GM11168 (cell line): Measurements from ENCODE around the gene LDB2.

Source experiments
- in situ Hi-C: fragments of 300-500 bp; cut with MboI; formaldehyde crosslinking; loops from one replicate; pipeline ENCODE4 v1.12.0; 2022; ENCODE audit warnings: low sequenced_read_pairs; ENCODE audit not compliant: unreplicated experiment

LDB2 gene

DNA sequence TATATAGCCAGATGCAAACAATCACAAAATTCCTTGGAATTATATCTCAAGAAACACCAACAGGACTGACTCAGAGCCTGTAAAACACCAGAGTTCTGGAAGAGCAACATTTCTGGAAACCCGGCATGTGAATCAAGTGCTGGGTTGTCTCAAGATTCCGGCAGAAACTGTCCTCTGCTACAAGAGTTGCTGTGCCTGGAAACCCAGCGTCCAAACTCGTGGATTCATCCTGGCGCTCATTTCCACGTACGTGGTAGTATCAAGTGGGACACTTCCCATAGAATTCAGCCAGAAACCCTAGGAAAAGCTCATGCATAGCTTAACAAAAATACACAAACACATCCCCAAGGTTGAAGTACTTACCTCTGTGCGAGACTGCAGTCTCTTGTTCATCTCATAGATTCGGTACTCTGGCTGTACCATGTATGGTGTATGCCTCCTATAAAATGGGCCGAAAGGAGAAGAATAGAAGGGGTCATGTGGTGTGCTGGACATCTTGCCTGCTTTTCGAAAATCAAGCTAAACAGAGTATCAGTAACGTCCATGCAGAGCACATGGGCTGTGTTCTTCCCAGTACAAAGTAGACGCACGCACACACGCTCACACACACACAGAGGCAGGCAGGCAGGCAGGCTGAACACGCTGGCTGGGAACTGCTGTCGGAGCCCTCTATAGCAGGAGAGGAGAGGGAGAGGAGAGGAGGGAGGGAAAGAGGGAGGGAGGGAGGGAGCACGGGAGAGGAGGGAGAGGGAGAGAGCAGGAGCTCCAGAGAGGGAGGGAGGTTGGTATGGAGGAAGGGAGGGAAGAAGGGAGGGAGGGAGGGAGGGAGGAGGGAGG, at the start of gene LDB2:
LDB2 (minus strand) TSS at position 655 of the 837 bp plus-strand sequence.
- in situ Hi-C loops = no loop called here

DNA sequence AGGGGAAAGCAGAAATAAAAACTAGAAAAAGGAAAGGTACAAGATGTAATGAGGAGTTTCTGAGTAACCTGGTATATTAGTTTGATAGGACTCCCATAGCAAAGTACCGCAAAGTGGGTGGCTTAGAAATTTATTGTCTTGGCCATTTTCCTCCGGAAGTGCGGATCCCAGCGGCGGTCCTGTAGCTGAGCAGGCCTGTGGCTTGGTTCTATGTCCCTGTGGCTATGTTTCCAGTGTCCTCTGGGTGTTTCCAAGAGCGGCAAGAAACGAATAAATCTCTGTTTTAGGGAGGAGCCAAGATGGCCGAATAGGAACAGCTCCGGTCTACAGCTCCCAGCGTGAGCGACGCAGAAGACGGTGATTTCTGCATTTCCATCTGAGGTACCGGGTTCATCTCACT, 44.0 kb upstream of the LDB2 start:
- in situ Hi-C loops = no loop called here

DNA sequence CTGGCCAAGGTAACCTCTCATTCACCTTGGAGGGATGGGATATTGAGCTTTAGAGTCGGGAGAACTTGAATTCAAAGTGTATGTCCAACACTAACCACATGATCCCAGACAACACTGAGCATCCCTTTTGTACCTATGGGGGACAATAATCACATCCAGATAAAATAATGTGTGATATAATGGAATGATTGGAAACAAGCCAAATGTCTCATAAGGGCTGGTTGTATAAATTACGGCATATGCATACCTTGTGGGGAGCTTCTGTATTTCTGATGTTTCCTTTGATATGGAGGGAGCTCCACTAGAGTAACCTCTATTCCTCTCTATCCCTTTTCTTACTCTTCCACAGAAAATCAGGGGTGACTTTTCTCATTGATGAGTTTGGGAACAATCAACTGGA, 40.7 kb upstream of the LDB2 start:
- in situ Hi-C loops = no loop called here

DNA sequence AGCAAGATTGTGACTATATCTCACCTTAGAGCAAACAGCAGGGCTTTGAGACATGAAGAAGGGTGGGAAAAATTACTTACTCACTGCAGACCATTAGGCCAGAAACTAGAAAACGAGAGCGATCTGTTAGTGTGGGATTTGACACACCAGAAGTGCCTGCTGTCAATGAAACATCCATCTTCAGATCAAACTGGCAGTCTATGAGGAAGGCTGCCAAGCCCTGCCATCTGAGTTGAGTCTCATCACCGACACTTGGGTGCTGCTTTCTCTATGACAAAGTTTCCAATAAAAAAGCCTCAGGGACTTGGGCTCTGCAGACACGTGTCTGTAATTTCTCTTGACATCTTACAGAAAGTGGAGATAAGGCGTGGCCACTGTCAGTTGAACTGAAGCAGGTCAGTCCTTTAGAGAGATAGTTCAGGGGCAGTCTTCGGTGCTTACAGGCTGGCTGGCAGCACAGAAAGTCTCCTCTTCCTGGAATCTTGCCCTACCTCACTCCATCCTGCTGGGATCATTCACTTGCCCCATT, 40.1 kb upstream of the LDB2 start:
- in situ Hi-C loops = no loop called here

DNA sequence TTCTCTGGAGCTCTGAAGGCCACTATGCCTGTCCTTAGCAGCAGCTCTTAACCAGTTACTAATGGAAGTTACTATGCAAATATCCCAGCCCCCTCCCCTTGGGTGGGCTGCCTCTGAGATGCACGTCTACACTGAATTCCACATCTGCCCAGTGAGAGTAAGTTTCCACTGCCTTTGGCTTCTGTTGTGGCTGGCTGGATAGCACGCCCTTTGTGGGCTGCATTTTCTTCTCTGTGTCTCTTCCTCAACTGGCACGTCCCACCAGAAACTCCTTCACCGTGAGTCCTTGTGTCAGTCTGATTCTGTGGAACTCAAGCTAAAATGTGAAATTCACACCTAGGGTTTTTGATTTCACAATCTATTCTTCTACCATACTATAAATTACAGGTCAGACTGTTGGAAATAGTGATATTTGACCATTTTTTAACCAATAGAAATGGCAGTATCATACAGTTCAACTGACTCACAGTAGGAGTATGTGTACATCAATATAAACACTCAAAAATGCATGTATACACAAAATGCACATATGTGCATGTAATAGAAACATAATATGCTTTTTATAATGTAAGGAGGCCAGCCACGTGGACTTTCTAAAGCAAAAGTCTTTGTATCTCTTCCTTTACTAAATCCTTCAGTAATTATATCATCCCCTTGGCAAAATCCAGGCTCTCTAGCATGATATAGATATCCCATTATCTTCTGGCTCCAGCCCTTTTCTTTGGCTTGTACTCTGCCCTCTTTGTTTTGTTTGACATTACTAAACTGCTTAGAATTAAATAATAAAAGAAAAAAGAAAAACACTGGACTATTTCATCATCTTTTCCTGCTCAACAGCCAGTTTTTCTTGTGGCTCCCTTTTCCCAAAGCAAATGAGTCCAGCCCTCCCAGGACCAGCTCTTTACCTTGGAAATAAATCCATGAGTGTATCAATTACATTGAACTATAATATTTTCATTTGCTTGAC, 33.2 kb upstream of the LDB2 start:
- in situ Hi-C loops = no loop called here

DNA sequence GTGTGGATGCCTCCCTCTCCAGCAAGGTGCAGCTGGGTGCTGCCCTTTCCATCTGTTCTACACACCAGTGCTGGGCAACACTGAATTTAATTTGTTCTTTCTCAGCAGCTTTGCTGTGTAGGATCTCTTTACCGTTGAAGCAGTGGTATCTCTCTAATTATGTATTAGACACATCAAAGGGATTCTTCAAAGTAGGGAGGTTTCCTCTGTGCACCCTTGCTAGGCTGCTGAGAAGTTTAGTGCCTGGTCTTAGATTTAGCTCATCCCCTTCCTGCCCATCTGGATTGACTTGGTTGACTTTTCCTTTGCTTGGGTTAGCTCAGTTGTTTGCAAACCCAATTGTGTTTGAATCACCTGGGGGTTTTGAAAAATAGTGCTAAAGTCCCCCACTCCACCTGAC, 27.8 kb upstream of the LDB2 start:
- in situ Hi-C loops = no loop called here

DNA sequence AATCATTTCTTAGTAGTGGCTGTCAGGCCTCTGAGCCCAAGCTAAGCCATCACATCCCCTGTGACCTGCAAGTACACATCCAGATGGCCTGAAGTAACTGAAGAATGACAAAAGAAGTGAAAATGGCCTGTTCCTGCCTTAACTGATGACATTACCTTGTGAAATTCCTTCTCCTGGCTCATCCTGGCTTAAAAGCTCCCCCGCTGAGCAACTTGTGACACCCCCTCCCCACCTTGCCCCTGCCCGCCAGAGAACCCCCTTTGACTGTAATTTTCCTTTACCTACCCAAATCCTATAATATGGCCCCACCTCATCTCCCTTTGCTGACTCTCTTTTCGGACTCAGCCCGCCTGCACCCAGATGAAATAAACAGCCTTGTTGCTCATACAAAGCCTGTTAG, 20.3 kb upstream of the LDB2 start:
- in situ Hi-C loops = loop anchor here (10.0 kb wide), 1 partner anchor 416 kb away; no protein-coding TSS in a partner anchor

DNA sequence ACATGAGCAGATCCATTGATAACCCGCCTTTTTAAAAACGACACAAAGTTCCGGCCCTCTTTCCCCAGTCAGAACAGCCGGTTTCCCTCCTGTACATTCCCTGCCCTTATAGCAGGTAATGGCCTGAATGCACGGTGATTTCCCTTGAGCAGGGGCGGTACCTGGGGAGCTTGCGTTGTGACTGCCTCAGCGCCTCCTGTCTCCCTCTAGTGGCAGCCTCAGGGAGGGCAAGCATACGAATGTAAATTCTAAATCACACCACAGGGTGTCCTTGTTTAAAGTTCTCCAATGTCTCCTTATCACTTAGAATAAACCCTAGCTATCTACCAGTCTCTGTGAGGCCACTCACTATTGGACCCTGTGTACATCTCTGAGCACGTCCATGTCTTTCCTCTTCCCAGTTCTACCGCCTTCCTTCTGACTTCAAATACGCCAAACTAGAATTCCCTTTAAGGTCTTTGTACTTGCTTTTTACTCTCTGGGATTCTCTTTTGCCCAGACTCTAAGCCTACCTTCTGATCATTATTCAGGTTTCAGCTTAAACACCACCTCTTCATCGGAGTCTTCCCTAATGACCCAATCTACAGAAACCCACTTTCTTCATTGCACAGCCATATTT, 18.4 kb upstream of the LDB2 start:
- in situ Hi-C loops = loop anchor here (10.0 kb wide), 1 partner anchor 418 kb away; no protein-coding TSS in a partner anchor

DNA sequence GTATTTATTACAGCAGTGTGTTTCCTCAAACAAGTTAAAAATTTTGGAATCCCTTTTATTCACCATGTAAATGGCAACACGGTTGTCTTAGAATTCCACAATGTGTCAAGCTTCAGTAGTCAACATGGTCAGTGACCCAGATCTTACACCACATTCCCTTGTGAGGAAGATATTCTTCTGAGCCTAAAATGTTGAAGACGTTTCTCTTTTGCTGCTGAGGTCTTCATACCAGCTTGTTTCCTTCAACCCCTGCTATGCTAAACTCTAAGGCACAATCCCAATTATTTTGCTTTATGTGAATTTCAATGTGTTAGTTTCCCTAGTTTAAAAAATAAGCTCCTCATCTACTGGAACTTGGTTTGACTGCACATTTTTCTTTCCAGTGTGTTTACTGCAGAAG, 17.6 kb upstream of the LDB2 start:
- in situ Hi-C loops = loop anchor here (10.0 kb wide), 1 partner anchor 419 kb away; no protein-coding TSS in a partner anchor

DNA sequence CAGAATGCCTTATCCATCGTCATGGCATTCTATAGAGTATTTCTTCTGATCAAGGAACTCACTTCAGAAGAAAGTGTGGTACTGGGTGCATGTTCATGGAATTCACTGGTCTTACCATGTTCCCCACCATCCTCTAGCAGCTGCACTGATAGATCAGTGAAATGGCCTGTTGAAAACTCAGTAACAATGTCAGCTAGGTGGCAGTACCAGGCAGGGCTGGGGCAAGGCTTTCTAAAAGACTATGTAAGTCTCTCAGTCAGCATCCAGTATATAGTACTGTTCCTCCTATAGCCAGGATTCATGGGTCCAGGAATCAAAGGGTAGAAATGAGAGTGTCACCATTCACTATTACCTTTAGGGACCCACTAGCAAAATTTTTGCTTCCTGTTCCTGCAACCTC, 15.8 kb upstream of the LDB2 start:
- in situ Hi-C loops = loop anchor here (10.0 kb wide), 1 partner anchor 421 kb away; no protein-coding TSS in a partner anchor

DNA sequence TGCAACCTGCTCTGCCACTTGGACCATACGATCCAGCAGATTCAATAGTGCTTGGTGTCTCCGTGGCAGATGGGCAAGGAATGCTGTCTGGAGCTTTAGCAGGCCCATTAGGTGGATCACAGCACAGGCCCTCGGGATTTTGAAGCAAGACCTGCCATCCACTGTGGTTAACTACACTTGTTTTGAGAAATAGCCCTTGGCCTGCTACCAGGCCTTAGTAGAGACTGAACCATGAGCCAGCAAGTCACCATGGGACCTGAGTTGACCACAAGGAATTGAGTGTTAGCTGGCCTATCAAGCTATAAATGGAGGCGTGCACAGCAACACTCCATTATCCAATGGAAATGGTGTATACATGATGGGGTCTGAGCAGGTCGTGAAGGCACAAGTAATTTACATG, 14.5 kb upstream of the LDB2 start:
- in situ Hi-C loops = loop anchor here (10.0 kb wide), 1 partner anchor 422 kb away; no protein-coding TSS in a partner anchor

DNA sequence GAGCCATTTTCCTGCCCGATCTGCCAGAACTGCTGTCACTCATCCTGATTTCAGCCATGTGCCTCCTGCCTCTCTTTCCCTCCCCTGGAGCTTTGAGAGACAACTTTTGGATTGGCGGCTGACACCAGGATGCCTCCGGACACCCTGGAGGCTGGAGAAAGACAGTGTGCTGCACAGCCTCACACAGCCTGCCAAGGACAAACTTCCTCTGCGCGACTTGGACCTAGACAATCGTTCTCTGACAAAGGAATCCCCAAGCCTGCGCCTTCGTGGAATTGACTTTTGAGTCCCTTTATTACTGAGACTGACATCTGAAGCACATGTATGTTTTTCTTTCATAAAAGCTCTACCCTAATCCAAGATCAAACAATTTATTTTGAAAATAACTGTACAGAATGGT, 10.8 kb upstream of the LDB2 start:
- in situ Hi-C loops = no loop called here

DNA sequence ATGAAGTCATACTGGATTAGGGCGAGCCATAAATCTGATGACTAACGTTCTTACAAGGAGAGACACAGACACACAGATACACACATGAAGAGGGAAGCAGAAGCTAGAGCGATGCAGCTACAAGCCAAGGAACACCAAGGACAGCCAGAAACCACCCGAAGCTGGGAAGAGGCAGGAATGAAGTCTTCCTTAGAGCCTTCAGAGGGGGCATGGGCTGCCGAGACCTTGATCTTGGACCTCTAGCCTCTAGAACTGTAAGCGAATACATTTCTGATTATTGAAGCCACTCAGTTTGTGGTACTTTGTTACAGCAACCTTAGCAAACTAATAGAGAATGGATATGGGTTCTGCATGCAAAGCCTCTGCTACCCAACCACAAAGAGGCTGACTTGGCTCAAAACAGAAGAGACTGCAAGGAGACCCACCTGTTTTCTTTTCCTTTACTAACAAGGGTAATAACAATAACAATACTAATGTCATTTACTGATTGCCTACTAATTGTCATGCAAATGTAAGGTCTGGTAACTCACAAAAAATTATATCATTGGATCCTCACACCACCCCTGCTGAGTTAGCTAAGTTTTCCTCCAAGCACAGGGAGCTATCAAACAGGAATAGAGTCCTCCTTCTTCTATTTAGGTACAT, 10.1 kb upstream of the LDB2 start:
- in situ Hi-C loops = no loop called here

DNA sequence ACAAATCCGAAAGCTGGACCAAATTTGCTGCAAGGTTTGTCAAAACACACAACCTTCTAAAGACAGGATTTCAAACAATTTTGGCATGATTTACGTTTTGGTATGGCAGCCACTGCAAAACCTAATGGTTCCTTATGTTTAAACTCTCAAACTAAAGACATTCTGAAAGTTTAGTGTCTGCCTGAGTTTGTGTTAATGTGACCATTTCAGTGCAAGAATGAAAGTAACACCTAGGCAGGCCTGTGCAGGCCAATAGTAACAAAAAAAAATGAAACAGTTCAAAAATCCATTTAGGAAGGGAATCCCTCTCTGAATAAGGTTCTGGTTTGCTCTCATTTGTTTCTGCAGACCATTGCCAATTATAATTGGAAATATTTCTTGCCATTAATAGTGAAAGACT, 1.9 kb upstream of the LDB2 start:
- in situ Hi-C loops = no loop called here

DNA sequence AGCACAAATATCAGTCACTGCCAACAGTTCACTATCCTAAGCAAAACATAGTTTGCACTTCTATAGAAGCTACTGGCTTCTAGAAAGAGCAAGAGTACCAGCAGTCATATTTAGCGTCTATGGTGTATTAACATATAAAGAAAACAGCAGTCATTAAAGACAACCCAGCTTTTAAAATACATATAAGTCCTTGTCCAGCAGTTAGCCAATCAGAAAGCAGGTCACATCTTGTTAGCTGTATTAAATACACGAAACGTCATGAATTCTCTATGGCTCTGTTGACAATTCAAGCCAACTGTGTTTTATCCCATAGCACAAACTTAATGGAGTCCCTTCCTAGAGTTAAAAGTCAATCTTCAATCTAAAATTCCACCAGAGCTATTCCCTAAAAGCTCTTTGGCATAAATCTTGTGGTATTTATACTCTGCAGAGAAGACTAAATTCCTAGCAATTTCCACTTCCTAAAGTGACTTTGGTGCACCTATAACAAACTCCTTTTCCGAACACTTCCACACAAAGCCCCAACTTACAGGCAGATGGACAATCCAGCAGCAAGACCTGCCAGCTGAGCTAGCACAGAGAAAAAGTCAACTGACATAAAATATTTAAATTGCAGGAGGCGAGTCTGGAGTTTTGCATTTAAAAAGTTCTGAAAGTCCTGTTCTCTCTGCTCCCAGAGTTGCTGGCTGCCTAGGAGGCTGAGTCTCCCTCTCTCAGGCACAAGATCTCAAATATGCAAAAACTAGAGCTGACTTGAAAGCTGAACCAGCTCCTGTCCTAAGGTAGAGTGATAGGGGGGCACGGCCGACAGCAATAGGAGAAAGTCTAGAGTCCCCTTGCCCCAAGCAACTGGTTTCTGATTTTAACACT, 1.3 kb downstream of the LDB2 start:
- in situ Hi-C loops = no loop called here

DNA sequence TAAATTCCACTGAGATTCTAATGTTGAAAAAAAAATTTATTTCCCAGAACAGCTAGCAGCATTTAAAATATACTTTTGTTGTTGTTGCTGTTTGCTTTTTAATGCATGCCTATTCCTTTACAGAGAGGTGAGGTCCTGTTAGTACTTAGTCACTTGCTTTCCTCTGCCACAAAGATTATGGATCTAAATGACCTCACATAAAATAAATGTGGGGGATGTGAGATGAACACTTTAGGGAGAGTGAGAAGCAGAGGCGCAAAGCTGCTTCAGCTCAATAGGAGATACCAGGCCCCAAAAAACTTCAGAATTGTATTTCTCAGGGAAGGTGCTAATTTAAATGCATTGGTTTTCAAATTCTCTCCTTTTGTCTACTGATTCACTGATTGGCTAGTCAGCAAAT, 4.0 kb downstream of the LDB2 start:
- in situ Hi-C loops = no loop called here

DNA sequence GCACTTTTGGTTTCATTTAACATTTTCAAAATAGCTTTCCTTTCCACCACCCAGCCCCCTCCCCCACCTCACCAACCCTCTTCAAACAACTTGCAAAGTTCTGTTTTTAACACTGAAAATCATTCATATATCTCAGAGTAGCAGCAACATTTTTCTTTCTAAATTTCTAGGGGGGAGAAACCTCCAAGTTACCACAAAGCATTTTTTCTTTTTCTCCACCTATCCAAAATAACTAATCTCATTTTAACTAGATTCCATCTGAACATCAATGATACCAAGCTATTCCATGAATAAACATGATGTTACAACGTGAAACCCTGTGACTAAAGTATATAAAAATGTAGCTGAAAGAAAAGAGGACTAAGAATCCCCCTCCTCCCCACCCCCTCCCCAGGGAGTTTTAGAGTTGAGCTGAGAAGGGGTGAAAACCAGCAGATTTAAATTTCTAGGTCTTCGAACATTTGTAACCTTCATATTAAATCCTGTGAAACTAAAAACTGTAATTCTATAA, 5.2 kb downstream of the LDB2 start:
- in situ Hi-C loops = no loop called here

DNA sequence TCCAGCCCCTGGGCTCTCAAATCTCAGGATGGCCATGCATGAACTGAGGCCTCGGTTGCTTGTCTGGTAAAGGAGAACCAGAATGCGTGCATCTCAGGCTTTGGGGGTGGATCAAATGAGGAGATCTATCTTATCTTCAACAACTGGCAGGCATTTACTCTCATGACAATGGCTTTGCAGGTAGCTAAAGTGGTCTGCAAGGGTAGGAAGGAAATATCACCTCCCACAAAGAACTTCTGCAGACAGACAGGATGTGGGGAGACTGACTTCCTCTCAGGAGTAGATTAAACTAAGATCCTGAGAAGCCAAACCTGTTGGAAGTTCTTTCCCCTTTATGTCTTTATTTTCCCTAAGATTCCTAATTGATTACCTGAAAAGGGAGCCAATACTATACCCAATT, 7.8 kb downstream of the LDB2 start:
- in situ Hi-C loops = no loop called here

DNA sequence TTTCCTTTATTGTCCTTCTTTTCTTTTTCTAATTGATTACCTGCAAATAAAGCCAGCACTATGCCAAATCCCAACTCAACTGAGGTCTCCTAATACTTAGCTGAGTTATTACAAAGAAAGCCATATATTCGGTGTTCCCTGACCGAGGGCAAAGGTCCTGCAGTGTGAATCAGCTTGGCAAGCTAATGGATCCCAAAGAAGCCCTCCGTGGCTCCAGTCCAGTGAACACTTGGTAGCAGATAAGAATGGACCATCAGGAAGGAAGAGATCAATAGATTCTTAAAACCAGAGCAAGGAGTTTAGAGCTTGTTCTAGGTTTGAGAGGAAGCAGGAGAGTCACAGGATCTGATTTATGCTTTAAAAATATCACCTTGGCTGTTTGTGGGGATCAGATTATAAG, 8.5 kb downstream of the LDB2 start:
- in situ Hi-C loops = no loop called here
